PFSK-1 (cell line): ENCODE measurements around the gene GEMIN4.

Experiments
- FOXP2 ChIP-seq: optimal IDR thresholded peaks from 2 replicates; pipeline ENCODE3; 2011; ENCODE audit warnings: borderline replicate concordance, control low read depth, inconsistent platforms; ENCODE audit not compliant: insufficient read depth; ENCODE audit errors: extremely low read length, extremely low read depth
- POLR2AphosphoS5 ChIP-seq: IDR thresholded peaks from 2 replicates; pipeline ENCODE4 v1.6.1; 2012; ENCODE audit warnings: low read depth, mild to moderate bottlenecking, control low read depth, low read length, moderate library complexity
- SIN3A ChIP-seq: IDR thresholded peaks from 2 replicates; pipeline ENCODE4 v1.6.1; 2012; ENCODE audit warnings: mild to moderate bottlenecking, low read length, moderate library complexity, borderline replicate concordance; ENCODE audit not compliant: insufficient read depth
- TAF1 ChIP-seq: IDR thresholded peaks from 2 replicates; pipeline ENCODE4 v1.6.1; 2012; ENCODE audit warnings: low read length, control low read depth, borderline replicate concordance; ENCODE audit not compliant: insufficient read depth
- TF ChIP-seq, protein P1 (sequence below), 2 experiments: IDR thresholded peaks; 2 replicates each; pipeline versions ENCODE4 v1.6.1 to v1.8.0; 2011 to 2012; ENCODE audit warnings: low read depth in 2 of 2, low read length in 2 of 2, control low read depth in 1 of 2, inconsistent platforms in 1 of 2, mild to moderate bottlenecking in 1 of 2, moderate library complexity in 1 of 2; ENCODE audit not compliant: insufficient read depth in 1 of 2

GEMIN4 gene

DNA sequence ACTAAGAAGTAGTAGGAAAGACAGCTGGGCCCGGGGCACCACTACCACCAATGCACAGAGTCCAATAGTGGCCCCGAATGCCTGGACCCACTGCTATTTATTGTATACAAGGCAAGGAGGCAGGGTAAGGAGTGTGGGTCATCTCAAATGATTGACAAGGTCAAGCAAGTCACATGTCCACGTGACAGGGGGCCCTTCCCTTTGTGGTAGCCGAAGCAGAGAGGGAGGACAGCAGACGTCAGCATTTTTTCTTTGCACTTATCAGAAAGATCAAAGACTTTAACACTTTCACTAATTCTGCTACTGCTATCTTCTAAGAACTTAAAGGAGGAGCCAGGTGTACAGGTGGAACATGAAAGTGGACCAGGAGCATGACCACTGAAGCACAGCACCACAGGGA, 43.9 kb downstream of the GEMIN4 start:
- TF ChIP-seq, protein P1, sequence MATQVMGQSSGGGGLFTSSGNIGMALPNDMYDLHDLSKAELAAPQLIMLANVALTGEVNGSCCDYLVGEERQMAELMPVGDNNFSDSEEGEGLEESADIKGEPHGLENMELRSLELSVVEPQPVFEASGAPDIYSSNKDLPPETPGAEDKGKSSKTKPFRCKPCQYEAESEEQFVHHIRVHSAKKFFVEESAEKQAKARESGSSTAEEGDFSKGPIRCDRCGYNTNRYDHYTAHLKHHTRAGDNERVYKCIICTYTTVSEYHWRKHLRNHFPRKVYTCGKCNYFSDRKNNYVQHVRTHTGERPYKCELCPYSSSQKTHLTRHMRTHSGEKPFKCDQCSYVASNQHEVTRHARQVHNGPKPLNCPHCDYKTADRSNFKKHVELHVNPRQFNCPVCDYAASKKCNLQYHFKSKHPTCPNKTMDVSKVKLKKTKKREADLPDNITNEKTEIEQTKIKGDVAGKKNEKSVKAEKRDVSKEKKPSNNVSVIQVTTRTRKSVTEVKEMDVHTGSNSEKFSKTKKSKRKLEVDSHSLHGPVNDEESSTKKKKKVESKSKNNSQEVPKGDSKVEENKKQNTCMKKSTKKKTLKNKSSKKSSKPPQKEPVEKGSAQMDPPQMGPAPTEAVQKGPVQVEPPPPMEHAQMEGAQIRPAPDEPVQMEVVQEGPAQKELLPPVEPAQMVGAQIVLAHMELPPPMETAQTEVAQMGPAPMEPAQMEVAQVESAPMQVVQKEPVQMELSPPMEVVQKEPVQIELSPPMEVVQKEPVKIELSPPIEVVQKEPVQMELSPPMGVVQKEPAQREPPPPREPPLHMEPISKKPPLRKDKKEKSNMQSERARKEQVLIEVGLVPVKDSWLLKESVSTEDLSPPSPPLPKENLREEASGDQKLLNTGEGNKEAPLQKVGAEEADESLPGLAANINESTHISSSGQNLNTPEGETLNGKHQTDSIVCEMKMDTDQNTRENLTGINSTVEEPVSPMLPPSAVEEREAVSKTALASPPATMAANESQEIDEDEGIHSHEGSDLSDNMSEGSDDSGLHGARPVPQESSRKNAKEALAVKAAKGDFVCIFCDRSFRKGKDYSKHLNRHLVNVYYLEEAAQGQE (IDR thresholded peaks at IDR 0.05; ENCODE audit: insufficient read depth in 1 of 2, low read depth in 2 of 2, low read length in 2 of 2) = no peak
- TF ChIP-seq FOXP2 (no peak), SIN3A (no peak), POLR2AphosphoS5 (no peak)

DNA sequence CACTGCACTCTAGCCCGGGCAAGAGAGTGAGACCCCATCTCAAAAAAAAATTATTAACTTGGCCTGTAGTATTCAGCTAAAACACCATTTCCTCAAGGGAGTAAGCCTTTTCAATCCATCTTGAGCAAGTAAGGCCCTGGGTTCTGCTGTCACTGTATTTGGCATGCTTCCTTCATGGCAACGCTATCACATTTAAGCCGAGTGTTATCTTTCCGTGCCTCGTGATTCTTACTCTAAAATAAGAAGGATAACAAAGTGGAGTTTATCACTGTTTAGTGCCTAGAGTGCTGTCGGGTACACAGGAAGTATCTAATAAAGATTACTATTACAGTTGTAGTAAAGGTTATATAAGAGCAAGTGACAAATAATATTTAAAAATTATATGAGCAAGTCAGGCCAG, 46.2 kb downstream of the GEMIN4 start:
- TF ChIP-seq, protein P1 (IDR thresholded peaks at IDR 0.05; ENCODE audit: insufficient read depth in 1 of 2, low read depth in 2 of 2, low read length in 2 of 2) = no peak
- TF ChIP-seq SIN3A = no peak
- TF ChIP-seq TAF1 = no peak
- no peak for TF ChIP-seq POLR2AphosphoS5
- TF ChIP-seq FOXP2 = no peak

DNA sequence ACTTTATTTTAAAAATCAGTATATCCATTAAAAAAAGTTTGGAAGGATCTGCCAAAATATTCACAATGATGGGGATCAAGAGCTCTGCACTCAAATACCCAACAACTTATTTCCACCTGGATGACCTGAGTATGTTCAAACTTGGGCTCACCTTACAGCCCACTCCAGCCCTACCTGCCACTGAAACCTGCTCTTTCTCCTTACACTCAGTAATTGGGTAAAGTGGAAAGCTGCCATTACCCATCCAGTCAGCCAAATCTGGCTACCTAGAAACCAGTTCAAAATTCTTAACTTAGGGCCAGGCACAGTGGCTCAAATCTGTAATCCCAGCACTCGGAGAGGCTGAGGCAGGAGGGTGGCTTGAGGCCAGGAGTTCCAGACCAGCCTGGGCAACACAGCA, 47.1 kb downstream of the GEMIN4 start:
- TF ChIP-seq, protein P1 (IDR thresholded peaks at IDR 0.05; ENCODE audit: insufficient read depth in 1 of 2, low read depth in 2 of 2, low read length in 2 of 2) = no peak
- TF ChIP-seq POLR2AphosphoS5 (no peak), SIN3A (no peak), FOXP2 (no peak), TAF1 (no peak)

DNA sequence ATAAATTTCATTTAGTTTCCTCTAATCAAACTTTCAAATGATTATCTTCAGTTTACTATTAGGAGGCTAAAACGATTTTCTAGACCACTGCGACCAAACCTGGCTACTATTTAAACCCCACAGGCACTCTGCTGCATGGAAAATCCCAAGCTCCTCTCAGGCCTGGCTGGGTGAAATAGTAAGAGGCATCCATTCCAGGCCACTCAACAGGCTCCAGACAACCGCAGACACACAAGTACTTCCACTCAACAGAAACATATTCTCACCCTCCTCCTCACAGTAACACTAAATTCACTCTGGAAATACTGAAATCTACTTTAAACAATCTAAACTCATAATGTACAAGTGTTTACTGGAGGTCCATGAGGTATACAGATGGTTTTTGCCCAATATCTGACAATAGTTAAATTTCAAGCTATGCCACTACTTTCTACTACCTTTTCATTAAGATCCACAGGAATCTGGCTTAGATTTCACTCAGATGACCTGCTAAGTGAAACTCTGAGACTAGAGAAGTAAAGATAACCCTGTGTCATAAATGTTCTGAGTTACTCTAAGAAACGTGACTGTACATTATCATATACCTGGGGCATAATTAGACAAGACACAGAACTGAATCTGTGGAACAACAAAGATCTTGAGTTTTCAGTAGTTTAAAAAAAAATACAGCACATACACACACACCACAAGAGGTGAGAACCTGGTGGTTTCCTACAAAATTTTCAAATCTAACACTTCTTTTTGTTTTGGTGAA, 47.8 kb downstream of the GEMIN4 start:
- TF ChIP-seq TAF1 (no peak), POLR2AphosphoS5 (no peak), FOXP2 (no peak)

DNA sequence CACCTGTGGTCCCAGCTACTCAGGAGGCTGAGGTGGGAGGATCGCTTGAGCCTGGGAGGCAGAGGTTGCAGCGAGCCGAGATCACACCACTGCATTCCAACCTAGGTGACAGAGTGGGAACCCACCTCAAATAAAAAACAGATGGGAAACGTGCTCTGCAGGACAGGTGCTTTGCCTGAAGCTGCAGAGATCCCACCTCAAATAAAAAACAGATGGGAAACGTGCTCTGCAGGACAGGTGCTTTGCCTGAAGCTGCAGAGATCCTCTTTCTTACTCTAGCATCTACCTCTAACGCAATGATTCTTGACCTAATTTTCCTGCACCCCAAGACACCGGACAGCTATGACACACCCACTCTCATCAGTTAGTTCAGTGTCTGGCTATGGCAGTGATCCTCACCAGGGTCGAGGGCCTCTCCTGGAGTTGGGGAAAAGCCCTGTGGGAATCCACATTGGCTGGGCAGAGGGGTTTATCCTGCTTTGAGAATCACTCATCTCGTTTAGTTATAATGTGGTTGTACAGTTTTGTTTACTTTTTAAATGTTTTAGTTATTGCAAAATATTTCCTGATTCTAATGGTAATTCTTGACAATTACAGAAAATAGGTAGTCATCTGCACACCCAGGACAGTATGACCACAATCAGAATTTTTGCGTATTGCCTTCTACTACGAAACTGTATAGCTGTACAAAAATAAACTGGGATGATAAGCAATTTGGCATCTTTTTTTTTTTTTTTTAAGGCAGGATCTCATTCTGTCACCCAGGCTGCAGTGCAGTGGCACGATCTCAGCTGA, 48.8 kb downstream of the GEMIN4 start:
- no peak for TF ChIP-seq POLR2AphosphoS5
- no peak for TF ChIP-seq SIN3A
- TF ChIP-seq, protein P1 (IDR thresholded peaks at IDR 0.05; ENCODE audit: insufficient read depth in 1 of 2, low read depth in 2 of 2, low read length in 2 of 2) = no peak
